ENCODE results near the gene SUPT16H.

- TF ChIP-seq CTCF (IDR thresholded peaks at IDR 0.05): no peak
- no peak for TF ChIP-seq POLR2A (IDR thresholded peaks at IDR 0.05)
Observed at GRCh38 chr14:21419528-21419927, 35.7 kb upstream of the SUPT16H start.

Data from uterus (tissue), 2 donors.